AG04450 (cell line): Measurements from ENCODE around the gene UGT2B7. TPM values are rescaled to one million over a fixed set of nuclear protein-coding genes. Genes with fewer than 3 reads are reported as not detected.

ENCODE experiments used
- CTCF ChIA-PET: fragments of 300-600, 350-600 bp; formaldehyde crosslinking; extraction: SDS; loops from one replicate; lab custom pipeline; 2022; ENCODE audit warnings: antibody characterized with exemption, inconsistent platforms; lab: Charles Lee
- POLR2A ChIA-PET: fragments of 350-600 bp; formaldehyde crosslinking; extraction: SDS; loops from one replicate; lab custom pipeline; 2021; ENCODE audit warnings: antibody characterized with exemption, inconsistent platforms; lab: Yijun Ruan, JAX
- DNase-seq: peaks from one replicate; pipeline ENCODE4 v3.0.0-alpha.2; 2011; ENCODE audit warnings: low read depth, low spot score
- H3K27ac ChIP-seq: one replicate; pipeline ENCODE4 v1.5.1; 2012; ENCODE audit warnings: low read depth, low read length, control low read depth
- H3K27me3 ChIP-seq: one replicate; pipeline ENCODE4 v1.6.0; 2012; ENCODE audit warnings: low read length; ENCODE audit not compliant: control insufficient read depth, insufficient read depth
- H3K4me3 ChIP-seq: 2 replicates; pipeline ENCODE4 v1.5.1; 2011; ENCODE audit warnings: mild to moderate bottlenecking, low read depth, low read length, control low read depth
- H3K9me3 ChIP-seq: 2 replicates; pipeline ENCODE4 v1.5.1; 2012; ENCODE audit warnings: low read length; ENCODE audit not compliant: control insufficient read depth, insufficient read depth
- CTCF ChIP-seq: IDR thresholded peaks from 2 replicates; pipeline ENCODE4 v1.5.1; 2011; ENCODE audit warnings: low read depth, low read length, control low read depth, inconsistent platforms
- polyA plus RNA-seq: library from polyadenylated mRNA; depleted of rRNA; stranded (reverse); fragments of >200 nt; gene quantifications from 2 replicates; pipeline ENCODE4 v1.2.3, GENCODE V29; 2011

UGT2B7 gene
- polyA plus RNA-seq, 1 experiment = 0.04 TPM

DNA sequence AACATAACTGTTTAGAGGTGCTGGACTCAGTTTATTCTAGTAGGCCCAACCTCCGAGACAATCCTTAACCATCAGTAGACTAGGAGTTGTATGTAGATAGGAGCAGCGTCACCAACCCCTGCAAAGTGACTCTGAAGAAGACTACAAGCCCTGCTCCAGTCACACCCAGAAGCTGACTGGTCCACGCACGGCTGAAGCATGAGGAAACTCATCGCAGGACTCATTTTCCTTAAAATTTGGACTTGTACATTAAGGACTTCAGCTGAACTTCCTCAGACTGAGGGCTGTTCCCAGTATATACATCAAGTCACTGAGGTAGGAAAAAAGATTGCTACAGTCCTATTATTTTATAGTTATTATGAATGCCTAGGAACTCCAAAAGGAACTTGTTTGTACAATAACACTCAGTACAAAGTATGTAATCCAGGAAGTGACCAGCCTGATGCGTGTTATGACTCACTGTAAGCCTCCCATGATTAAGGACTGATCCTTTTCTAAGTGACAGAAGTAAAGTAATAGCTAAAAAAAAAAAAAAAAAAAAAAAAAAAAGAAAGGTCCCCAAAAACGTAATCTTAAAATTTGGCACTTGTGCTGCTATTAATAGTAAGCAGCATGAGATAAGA is 41.6 kb upstream of the UGT2B7 start:
- H3K4me3 ChIP-seq = no peak overlapping the region
- ChIA-PET POLR2A (interaction anchor here (0.6 to 0.8 kb wide), 2 partner anchors 16 to 42 kb away, joined by 3 read pairs; no protein-coding TSS in a partner anchor), CTCF (no interaction called here)
- H3K9me3 ChIP-seq = no peaks in the 10 kb centered on the region
- no peaks in the 10 kb centered on the region for H3K27me3 ChIP-seq
- TF ChIP-seq CTCF = no peak
- H3K27ac ChIP-seq = peak overlapping the region; percentile 55
- peak; percentile 43 for DNase-seq

DNA sequence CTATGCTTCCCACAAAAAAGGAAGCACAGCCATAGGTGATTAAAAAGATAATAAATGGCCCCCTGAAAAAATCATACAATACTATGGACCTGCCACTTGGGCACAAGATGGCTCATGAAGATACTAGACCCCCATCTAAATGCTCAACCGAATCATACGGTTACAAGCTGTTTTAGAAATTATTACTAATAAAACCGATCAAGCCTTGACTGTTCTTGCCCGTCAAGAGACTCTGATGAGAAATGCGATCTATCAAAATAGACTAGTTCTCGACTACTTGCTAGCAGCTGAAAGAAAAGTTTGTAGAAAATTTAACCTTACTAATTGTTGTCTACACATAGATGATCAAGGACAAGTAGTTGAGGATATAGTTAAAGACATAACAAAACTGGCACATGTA is 40.1 kb upstream of the UGT2B7 start:
- TF ChIP-seq CTCF = no peak
- POLR2A ChIA-PET = no interaction called here

GRCh38 chr4:69056921-69057550 is 39.2 kb upstream of the UGT2B7 start:
- POLR2A ChIA-PET = interaction anchor here (0.6 to 1.0 kb wide), 2 partner anchors 38 to 145 kb away, joined by 3 read pairs; no protein-coding TSS in a partner anchor

More for the DNA sequence above, 40.1 kb upstream of the UGT2B7 start:
- H3K9me3 ChIP-seq = no peaks in the 10 kb centered on the region
- no peaks in the 10 kb centered on the region for H3K27me3 ChIP-seq
- H3K27ac ChIP-seq = no peak overlapping the region
- CTCF ChIA-PET = interaction anchor here (0.5 kb wide), 1 partner anchor 36 kb away, joined by 3 read pairs; no protein-coding TSS in a partner anchor
- DNase-seq = no peak
- H3K4me3 ChIP-seq = no peak overlapping the region

GRCh38 chr4:69057620-69058409 is 38.5 kb upstream of the UGT2B7 start:
- ChIA-PET POLR2A (interaction anchor here (1.0 kb wide), 1 partner anchor 38 kb away, joined by 3 read pairs; no protein-coding TSS in a partner anchor), CTCF (interaction anchor here (1.0 kb wide), 2 partner anchors 112 to 126 kb away, joined by 3 read pairs; no protein-coding TSS in a partner anchor)
- H3K27ac ChIP-seq = peak overlapping the region; percentile 21
- no peaks in the 10 kb centered on the region for H3K9me3 ChIP-seq
- TF ChIP-seq CTCF = no peak
- no peak overlapping the region for H3K4me3 ChIP-seq
- no peak for DNase-seq
- no peaks in the 10 kb centered on the region for H3K27me3 ChIP-seq

More at GRCh38 chr4:69056921-69057550, 39.2 kb upstream of the UGT2B7 start:
- no peak for DNase-seq
- CTCF ChIA-PET = interaction anchor here (1.0 kb wide), 1 partner anchor 126 kb away, joined by 3 read pairs; no protein-coding TSS in a partner anchor
- Histone ChIP-seq H3K9me3 (no peaks in the 10 kb centered on the region), H3K4me3 (no peak overlapping the region), H3K27me3 (no peaks in the 10 kb centered on the region), H3K27ac (no peak overlapping the region)
- no peak for TF ChIP-seq CTCF
